A549 (cell line): Measurements from ENCODE around the gene CSPG4. TPM values are rescaled to one million over a fixed set of nuclear protein-coding genes. Genes with fewer than 3 reads are reported as not detected.
"Not testable (repeated sequence)": the region's sequence is repeated elsewhere in the genome, so short reads cannot be mapped to it uniquely, and the experiment has no call there.

Experiments used
- ATAC-seq, 2 experiments: fragments of 200-7000 bp in 1 of 2; fragments of >200 bp in 1 of 2; cut with Nextera tagmentation in 1 of 2; cut with Tn5 transposase in 1 of 2; 3 replicates each; pipeline versions ENCODE4 v1.8.0 to v1.9.1; 2018 to 2020; ENCODE audit warnings: mild to moderate bottlenecking in 1 of 2, moderate library complexity in 1 of 2
- CTCF ChIA-PET: fragments of 300-600 bp; sonication (Branson Sonifier 250); formaldehyde crosslinking; extraction: SDS; loops from one replicate; lab custom pipeline; 2021; ENCODE audit warnings: antibody characterized with exemption, inconsistent platforms; lab: Yijun Ruan, JAX
- POLR2A ChIA-PET: fragments of 350-600 bp; formaldehyde crosslinking; extraction: SDS; loops from one replicate; lab custom pipeline; 2021; ENCODE audit warnings: antibody characterized with exemption, inconsistent platforms; lab: Yijun Ruan, JAX
- DNase-seq, 2 experiments: peaks; one replicate each; pipeline versions ENCODE4 v3.0.0 to v3.0.0-alpha.2; 2011 to 2016; ENCODE audit warnings: low read depth in 1 of 2, low spot score in 1 of 2
- FAIRE-seq: peaks from 2 replicates; lab custom pipeline; 2011; peaks lifted over from hg19 to GRCh38; lab: Jason Lieb, UNC
- H3K27ac ChIP-seq, 2 experiments: fragments of >200 bp; sonication (Bioruptor Twin); formaldehyde crosslinking; 3 replicates each; pipeline ENCODE4 v1.5.1; 2016 to 2017
- H3K4me1 ChIP-seq: fragments of >200 bp; sonication (Bioruptor Twin); formaldehyde crosslinking; 3 replicates; pipeline ENCODE4 v1.6.1; 2016
- H3K4me2 ChIP-seq: fragments of >200 bp; sonication (Bioruptor Twin); formaldehyde crosslinking; 3 replicates; pipeline ENCODE4 v1.6.1; 2016
- H3K4me3 ChIP-seq: fragments of >200 bp; sonication (Bioruptor Twin); formaldehyde crosslinking; 3 replicates; pipeline ENCODE4 v1.5.1; 2016
- H3K9me3 ChIP-seq: fragments of >200 bp; sonication (Bioruptor Twin); formaldehyde crosslinking; 3 replicates; pipeline ENCODE4 v1.6.1; 2016
- CHD2 ChIP-seq: fragments of 150-350 bp; IDR thresholded peaks from 2 replicates; pipeline ENCODE4 v1.6.1; 2014; ENCODE audit warnings: low read length; ENCODE audit not compliant: partially characterized antibody
- FOSL2 ChIP-seq, 2 experiments: fragments of 450-650 bp in 1 of 2; fragments of >200 bp in 1 of 2; sonication (Bioruptor Twin) in 1 of 2; formaldehyde crosslinking; IDR thresholded peaks; 2 replicates each; pipeline versions ENCODE4 v1.5.0 to v1.6.1; 2016 to 2020; ENCODE audit warnings: mild to moderate bottlenecking in 1 of 2, moderate library complexity in 1 of 2
- GATA3 ChIP-seq: IDR thresholded peaks from 2 replicates; pipeline ENCODE4 v1.6.1; 2012; ENCODE audit warnings: borderline replicate concordance
- HOXA7 ChIP-seq: fragments of 250-450 bp; sonication (Bioruptor Pico); IDR thresholded peaks from 2 replicates; pipeline ENCODE4 v1.5.0; 2020; ENCODE audit warnings: mild to moderate bottlenecking, moderate library complexity
- JUNB ChIP-seq: fragments of >200 bp; sonication (Bioruptor Twin); formaldehyde crosslinking; IDR thresholded peaks from 2 replicates; pipeline ENCODE4 v1.6.1; 2016
- KDM1A ChIP-seq: fragments of 200-600 bp; sonication (generic); IDR thresholded peaks from 2 replicates; pipeline ENCODE4 v1.6.1; 2016; ENCODE audit warnings: low read depth, mild to moderate bottlenecking
- KDM5A ChIP-seq: fragments of 200-600 bp; sonication (generic); IDR thresholded peaks from 2 replicates; pipeline ENCODE4 v1.6.1; 2016; ENCODE audit warnings: antibody characterized with exemption, mild to moderate bottlenecking
- MAFK ChIP-seq: fragments of 450-650 bp; IDR thresholded peaks from 2 replicates; pipeline ENCODE4 v1.6.1; 2014; ENCODE audit not compliant: partially characterized antibody
- MAZ ChIP-seq: fragments of 150-350 bp; IDR thresholded peaks from 2 replicates; pipeline ENCODE4 v1.6.1; 2014; ENCODE audit warnings: antibody characterized with exemption, low read depth, low read length, borderline replicate concordance
- NFE2L2 ChIP-seq: fragments of 150-350 bp; conservative IDR thresholded peaks from 2 replicates; pipeline ENCODE4 v1.6.1; 2014; ENCODE audit warnings: low read length
- NR3C1 ChIP-seq: fragments of >200 bp; sonication (Bioruptor Twin); formaldehyde crosslinking; IDR thresholded peaks from 3 replicates; pipeline ENCODE4 v1.6.1; 2017
- PBX3 ChIP-seq: IDR thresholded peaks from 2 replicates; pipeline ENCODE4 v1.6.1; 2012
- POLR2AphosphoS2 ChIP-seq: conservative IDR thresholded peaks from 2 replicates; pipeline ENCODE4 v1.6.1; 2012; ENCODE audit warnings: low read length, improper control_type of control experiment, inconsistent platforms
- RAD21 ChIP-seq, 2 experiments: fragments of >200 bp in 1 of 2; sonication (Bioruptor Twin) in 1 of 2; formaldehyde crosslinking in 1 of 2; IDR thresholded peaks in 1 of 2; conservative IDR thresholded peaks in 1 of 2; 2 replicates in 1 of 2; 3 replicates in 1 of 2; pipeline ENCODE4 v1.6.1; 2012 to 2018; ENCODE audit warnings: inconsistent platforms in 1 of 2
- RCOR1 ChIP-seq: fragments of 150-350 bp; IDR thresholded peaks from 2 replicates; pipeline ENCODE4 v1.6.1; 2014; ENCODE audit warnings: antibody characterized with exemption, low read length, low read depth
- SMC3 ChIP-seq: fragments of >200 bp; sonication (Bioruptor Twin); formaldehyde crosslinking; IDR thresholded peaks from 3 replicates; pipeline ENCODE4 v1.6.1; 2018; ENCODE audit warnings: inconsistent platforms
- TFCP2L1 ChIP-seq: fragments of 250-450 bp; sonication (Bioruptor Pico); IDR thresholded peaks from 2 replicates; pipeline ENCODE4 v1.5.0; 2021; ENCODE audit warnings: mild to moderate bottlenecking
- ZFP36 ChIP-seq: fragments of 450-650 bp; IDR thresholded peaks from 2 replicates; pipeline ENCODE4 v1.6.1; 2014; ENCODE audit warnings: borderline replicate concordance; ENCODE audit not compliant: partially characterized antibody
- WGBS: methylation state at CpG from one replicate; pipeline ENCODE4 v1.1.6; 2017; ENCODE audit errors: missing lambda C conversion rate; 5-methylcytosine and 5-hydroxymethylcytosine counted together
- polyA plus RNA-seq, 4 experiments: library from polyadenylated mRNA; depleted of rRNA in 3 of 4; stranded (reverse); fragments of >200 nt; fragmentation: RNase III in 1 of 4; extraction: RNeasy Plus Mini Kit Qiagen cat#74134 plus additional on column Dnase treatment in 1 of 4; gene quantifications; 2 replicates in 3 of 4; 3 replicates in 1 of 4; pipeline ENCODE4 v1.2.3, GENCODE V29; 2011 to 2017
- TF ChIP-seq, protein P1 (sequence below): fragments of 150-350 bp; IDR thresholded peaks from 2 replicates; pipeline ENCODE4 v1.6.1; 2014; ENCODE audit warnings: low read depth, mild to moderate bottlenecking, low read length
- TF ChIP-seq, protein P2 (sequence below): fragments of 200-600 bp; sonication (generic); IDR thresholded peaks from 2 replicates; pipeline ENCODE4 v1.6.1; 2016; ENCODE audit warnings: antibody characterized with exemption, mild to moderate bottlenecking, moderate library complexity
- TF ChIP-seq, protein P3 (sequence below): fragments of >200 bp; sonication (Bioruptor Twin); formaldehyde crosslinking; IDR thresholded peaks from 2 replicates; pipeline ENCODE4 v1.6.1; 2016
- TF ChIP-seq, protein P4 (sequence below): fragments of 450-650 bp; IDR thresholded peaks from 2 replicates; pipeline ENCODE4 v1.6.1; 2014; ENCODE audit warnings: antibody characterized with exemption

CSPG4 gene
- polyA plus RNA-seq, 2 of the 4 experiments (the other 2 are of a cell fraction): 0.01 to 0.06 TPM

- CTCF ChIA-PET: interaction anchor here (1.7 kb wide), 1 partner anchor 98 kb away, joined by 6 read pairs; no protein-coding TSS in a partner anchor
- no peak overlapping the region for H3K4me2 ChIP-seq
- H3K27ac ChIP-seq: peak overlapping the region in 1 of 2 experiments; percentile 77; a peak in 3 of 6 replicates
- ATAC-seq (no peak), FAIRE-seq (no peak), DNase-seq (no peak)
- H3K9me3 ChIP-seq: no peaks in the 10 kb centered on the region
- POLR2A ChIA-PET: no interaction called here
- H3K4me1 ChIP-seq: peaks cover 9% of the 10 kb centered on the region; the same call in 2 of the 3 replicates
- 92% methylated on average over 9 of the region's 9 CpGs for WGBS
- TF ChIP-seq KDM5A (no peak), FOSL2 (IDR thresholded peaks at IDR 0.05) (no peak), FOSL2 (CRISPR knock-in tag; IDR thresholded peaks at IDR 0.05) (no peak), NR3C1 (no peak), POLR2AphosphoS2 (no peak), CHD2 (no peak), HOXA7 (CRISPR knock-in tag) (no peak), JUNB (no peak), MAFK (no peak), GATA3 (no peak), RCOR1 (no peak), PBX3 (no peak), SMC3 (no peak)
- TF ChIP-seq, protein P1, sequence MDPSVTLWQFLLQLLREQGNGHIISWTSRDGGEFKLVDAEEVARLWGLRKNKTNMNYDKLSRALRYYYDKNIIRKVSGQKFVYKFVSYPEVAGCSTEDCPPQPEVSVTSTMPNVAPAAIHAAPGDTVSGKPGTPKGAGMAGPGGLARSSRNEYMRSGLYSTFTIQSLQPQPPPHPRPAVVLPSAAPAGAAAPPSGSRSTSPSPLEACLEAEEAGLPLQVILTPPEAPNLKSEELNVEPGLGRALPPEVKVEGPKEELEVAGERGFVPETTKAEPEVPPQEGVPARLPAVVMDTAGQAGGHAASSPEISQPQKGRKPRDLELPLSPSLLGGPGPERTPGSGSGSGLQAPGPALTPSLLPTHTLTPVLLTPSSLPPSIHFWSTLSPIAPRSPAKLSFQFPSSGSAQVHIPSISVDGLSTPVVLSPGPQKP: no peak
- TF ChIP-seq, protein P2, sequence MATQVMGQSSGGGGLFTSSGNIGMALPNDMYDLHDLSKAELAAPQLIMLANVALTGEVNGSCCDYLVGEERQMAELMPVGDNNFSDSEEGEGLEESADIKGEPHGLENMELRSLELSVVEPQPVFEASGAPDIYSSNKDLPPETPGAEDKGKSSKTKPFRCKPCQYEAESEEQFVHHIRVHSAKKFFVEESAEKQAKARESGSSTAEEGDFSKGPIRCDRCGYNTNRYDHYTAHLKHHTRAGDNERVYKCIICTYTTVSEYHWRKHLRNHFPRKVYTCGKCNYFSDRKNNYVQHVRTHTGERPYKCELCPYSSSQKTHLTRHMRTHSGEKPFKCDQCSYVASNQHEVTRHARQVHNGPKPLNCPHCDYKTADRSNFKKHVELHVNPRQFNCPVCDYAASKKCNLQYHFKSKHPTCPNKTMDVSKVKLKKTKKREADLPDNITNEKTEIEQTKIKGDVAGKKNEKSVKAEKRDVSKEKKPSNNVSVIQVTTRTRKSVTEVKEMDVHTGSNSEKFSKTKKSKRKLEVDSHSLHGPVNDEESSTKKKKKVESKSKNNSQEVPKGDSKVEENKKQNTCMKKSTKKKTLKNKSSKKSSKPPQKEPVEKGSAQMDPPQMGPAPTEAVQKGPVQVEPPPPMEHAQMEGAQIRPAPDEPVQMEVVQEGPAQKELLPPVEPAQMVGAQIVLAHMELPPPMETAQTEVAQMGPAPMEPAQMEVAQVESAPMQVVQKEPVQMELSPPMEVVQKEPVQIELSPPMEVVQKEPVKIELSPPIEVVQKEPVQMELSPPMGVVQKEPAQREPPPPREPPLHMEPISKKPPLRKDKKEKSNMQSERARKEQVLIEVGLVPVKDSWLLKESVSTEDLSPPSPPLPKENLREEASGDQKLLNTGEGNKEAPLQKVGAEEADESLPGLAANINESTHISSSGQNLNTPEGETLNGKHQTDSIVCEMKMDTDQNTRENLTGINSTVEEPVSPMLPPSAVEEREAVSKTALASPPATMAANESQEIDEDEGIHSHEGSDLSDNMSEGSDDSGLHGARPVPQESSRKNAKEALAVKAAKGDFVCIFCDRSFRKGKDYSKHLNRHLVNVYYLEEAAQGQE: no peak
- H3K4me3 ChIP-seq: no peak overlapping the region
These were observed 8.0 kb downstream of the CSPG4 start for GRCh38 chr15:75704618-75705017.

GRCh38 chr15:75704263-75704615, 8.4 kb downstream of the CSPG4 start:
- WGBS: 86% methylated on average over 6 of the region's 6 CpGs
- POLR2A ChIA-PET: no interaction called here
- no peak for FAIRE-seq
- peak in 1 of 2 experiments; percentile 2; a peak in 1 of 6 replicates for ATAC-seq
- no peak for TF ChIP-seq FOSL2 (IDR thresholded peaks at IDR 0.05)
- TF ChIP-seq FOSL2 (CRISPR knock-in tag; IDR thresholded peaks at IDR 0.05): no peak
- no peak for TF ChIP-seq RAD21 (conservative IDR thresholded peaks at IDR 0.05 in 1 of 2, IDR thresholded peaks at IDR 0.05 in 1 of 2)
- TF ChIP-seq, protein P3, sequence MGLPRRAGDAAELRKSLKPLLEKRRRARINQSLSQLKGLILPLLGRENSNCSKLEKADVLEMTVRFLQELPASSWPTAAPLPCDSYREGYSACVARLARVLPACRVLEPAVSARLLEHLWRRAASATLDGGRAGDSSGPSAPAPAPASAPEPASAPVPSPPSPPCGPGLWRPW: no peak
- no peak for TF ChIP-seq KDM1A
- no peak for TF ChIP-seq MAZ
- TF ChIP-seq NFE2L2: no peak
- TF ChIP-seq TFCP2L1 (CRISPR knock-in tag): no peak
- TF ChIP-seq, protein P4, sequence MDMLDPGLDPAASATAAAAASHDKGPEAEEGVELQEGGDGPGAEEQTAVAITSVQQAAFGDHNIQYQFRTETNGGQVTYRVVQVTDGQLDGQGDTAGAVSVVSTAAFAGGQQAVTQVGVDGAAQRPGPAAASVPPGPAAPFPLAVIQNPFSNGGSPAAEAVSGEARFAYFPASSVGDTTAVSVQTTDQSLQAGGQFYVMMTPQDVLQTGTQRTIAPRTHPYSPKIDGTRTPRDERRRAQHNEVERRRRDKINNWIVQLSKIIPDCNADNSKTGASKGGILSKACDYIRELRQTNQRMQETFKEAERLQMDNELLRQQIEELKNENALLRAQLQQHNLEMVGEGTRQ: no peak
- no peak for TF ChIP-seq SMC3
- TF ChIP-seq ZFP36: no peak
- TF ChIP-seq, all 56 proteins: peak for 0
- CTCF ChIA-PET: interaction anchor here (1.7 kb wide), 1 partner anchor 98 kb away, joined by 6 read pairs; no protein-coding TSS in a partner anchor
- Histone ChIP-seq H3K4me1 (peaks cover 9% of the 10 kb centered on the region; the same call in 2 of the 3 replicates), H3K4me3 (no peak overlapping the region), H3K4me2 (no peak overlapping the region), H3K9me3 (no peaks in the 10 kb centered on the region), H3K27ac (peak overlapping the region in 1 of 2 experiments; percentile 77; a peak in 3 of 6 replicates)
- no peak for DNase-seq

GRCh38 chr15:75703440-75704262, 9.0 kb downstream of the CSPG4 start:
- CTCF ChIA-PET: interaction anchor here (1.7 kb wide), 1 partner anchor 98 kb away, joined by 6 read pairs; no protein-coding TSS in a partner anchor
- H3K4me1 ChIP-seq, POLR2A ChIA-PET, DNase-seq, H3K9me3 ChIP-seq, H3K4me3 ChIP-seq, H3K4me2 ChIP-seq: not testable (repeated sequence)
- WGBS: 53% methylated on average over 7 of the region's 18 CpGs
- FAIRE-seq (peak; percentile 79), ATAC-seq (peak; percentile 36 to 58; a peak in 3 of 6 replicates)
- H3K27ac ChIP-seq: peak overlapping the region in 1 of 2 experiments; percentile 77; a peak in 3 of 6 replicates
